GM13976 (cell line): ENCODE results near the gene TSEN2.

Source experiments
- DNase-seq: peaks from one replicate; pipeline ENCODE4 v3.0.0; 2012; ENCODE audit warnings: low spot score
- in situ Hi-C: fragments of 300-500 bp; cut with MboI; formaldehyde crosslinking; loops from one replicate; pipeline ENCODE4 v1.12.0; 2022; ENCODE audit warnings: low sequenced_read_pairs, mixed read lengths, inconsistent platforms; ENCODE audit not compliant: unreplicated experiment
- TF ChIP-seq, protein P1 (sequence below): IDR thresholded peaks from 2 replicates; pipeline ENCODE4 v1.5.1; 2012; ENCODE audit warnings: borderline replicate concordance, mild to moderate bottlenecking; ENCODE audit not compliant: insufficient read depth; ENCODE audit errors: extremely low read depth, missing control alignments, control extremely low read depth

TSEN2 gene

DNA sequence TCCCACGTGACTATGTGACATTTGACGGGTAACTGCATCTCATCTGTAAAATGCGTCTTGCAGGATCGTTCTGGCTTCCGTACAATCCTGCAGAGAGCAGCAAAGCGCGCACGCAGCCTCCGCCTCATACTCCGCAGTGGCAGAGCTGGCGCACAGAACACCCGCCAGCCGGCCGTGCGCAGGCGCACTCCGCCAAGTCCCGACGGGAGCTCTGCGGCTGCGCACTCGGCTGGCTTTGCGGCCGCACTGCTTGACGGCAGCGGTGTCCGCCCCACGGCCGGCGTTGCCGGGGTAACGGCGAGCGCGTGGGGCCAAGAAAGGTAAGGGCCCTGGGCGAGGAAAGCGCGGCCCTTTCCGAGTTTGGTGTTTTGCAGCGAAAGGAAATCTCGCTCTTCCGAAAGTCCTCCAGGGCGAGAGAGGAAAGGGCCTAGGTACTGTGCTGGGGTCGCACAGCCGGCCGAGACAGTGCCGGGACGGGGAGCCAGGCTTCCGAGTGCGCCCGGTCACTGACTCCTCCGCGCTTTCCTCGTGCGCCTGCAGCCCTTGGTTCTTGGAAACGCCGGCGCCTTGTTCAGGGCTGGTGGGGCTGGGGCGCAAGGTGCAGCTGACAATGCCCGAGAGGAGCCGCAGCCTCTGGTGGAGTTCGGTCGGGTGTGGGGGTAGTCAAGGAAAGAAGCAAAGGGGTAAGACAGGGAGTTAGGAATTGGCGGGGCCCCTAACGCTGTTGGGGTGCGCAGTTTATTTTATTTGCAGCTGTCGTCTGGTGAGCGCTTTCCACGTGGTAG is at the start of gene TSEN2:
TSEN2 (plus strand) TSS at position 283 of the 785 bp plus-strand sequence. CDS start 5,321 bp downstream, outside the sequence.
- peak; percentile 99 for DNase-seq
- in situ Hi-C loops: no loop called here
- TF ChIP-seq, protein P1, sequence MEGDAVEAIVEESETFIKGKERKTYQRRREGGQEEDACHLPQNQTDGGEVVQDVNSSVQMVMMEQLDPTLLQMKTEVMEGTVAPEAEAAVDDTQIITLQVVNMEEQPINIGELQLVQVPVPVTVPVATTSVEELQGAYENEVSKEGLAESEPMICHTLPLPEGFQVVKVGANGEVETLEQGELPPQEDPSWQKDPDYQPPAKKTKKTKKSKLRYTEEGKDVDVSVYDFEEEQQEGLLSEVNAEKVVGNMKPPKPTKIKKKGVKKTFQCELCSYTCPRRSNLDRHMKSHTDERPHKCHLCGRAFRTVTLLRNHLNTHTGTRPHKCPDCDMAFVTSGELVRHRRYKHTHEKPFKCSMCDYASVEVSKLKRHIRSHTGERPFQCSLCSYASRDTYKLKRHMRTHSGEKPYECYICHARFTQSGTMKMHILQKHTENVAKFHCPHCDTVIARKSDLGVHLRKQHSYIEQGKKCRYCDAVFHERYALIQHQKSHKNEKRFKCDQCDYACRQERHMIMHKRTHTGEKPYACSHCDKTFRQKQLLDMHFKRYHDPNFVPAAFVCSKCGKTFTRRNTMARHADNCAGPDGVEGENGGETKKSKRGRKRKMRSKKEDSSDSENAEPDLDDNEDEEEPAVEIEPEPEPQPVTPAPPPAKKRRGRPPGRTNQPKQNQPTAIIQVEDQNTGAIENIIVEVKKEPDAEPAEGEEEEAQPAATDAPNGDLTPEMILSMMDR: peak; percentile 31

DNA sequence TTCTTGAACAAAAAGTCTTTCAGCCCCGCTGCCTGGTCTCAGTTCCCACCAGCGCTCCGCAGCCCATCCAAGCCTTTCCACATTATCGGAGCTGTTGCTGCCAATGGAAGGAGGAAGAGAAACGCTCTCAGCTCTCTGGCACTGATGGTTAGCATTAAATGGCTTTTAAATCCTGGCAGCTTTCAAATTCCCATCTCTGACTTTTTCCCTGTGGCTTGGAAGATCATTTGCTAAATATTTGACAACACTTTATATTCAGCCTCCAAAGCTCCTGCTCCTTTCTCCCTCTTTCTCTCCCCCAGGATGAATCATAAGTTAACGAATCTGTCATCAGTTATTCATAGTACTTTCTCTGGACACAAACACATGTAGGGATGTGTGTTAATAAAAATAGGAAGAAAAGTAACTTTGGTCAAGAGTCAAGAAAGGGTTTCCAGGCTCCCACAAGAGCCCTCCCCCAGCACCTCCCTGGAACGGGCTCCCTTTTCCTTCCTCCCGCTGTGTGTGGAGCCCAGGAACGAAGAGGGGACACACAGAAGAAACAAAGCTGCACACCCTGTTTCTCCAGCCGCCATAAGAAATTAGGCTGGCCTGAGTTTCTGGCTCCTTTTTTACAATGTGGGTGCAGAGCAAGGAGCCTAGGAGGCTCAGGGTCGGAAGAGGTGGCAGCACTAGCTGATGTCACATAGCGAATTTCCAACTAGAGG is 47.6 kb upstream of the TSEN2 start:
- DNase-seq: no peak
- TF ChIP-seq, protein P1: no peak
- in situ Hi-C loops: no loop called here

DNA sequence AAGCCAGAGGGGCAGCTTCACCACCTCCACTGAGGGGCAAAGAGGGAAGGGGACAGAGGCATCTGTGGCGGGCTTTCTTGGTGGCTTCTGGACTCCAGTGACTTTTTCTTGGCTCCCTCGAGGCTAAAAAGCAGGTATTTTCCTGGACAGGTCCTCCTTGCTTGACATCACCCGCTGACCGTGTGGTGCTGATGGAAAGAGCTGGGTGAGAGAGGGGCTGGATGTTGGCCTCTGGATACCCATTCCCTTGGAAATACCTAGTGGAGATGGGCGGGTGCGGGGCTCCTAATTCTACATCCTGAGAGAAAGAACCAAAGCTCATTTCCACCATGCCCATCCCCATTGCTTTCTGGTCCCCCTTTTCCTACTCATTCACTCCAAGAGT is 47.1 kb upstream of the TSEN2 start:
- TF ChIP-seq, protein P1: no peak
- in situ Hi-C loops: no loop called here
- DNase-seq: no peak

DNA sequence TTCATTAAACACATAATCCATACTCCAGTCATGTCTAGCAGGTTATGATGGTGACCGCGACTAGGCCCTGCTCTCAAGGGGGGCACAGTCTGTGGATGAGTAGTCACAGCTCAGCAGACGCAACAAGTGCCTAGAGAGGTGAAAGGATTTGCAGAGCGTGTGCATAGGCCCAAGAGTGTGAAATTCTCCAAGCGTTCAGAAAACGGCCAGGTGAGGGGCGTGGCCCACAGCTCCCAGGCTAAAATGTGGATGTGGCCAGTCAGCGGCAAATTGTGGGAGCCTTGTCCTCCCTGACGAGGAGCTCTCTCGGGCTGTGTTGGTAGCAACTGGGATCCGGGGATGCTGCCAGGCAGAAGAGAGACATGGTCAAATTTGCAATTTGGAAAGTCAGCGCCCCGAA is 46.4 kb upstream of the TSEN2 start:
- TF ChIP-seq, protein P1: no peak
- in situ Hi-C loops: no loop called here
- DNase-seq: no peak

DNA sequence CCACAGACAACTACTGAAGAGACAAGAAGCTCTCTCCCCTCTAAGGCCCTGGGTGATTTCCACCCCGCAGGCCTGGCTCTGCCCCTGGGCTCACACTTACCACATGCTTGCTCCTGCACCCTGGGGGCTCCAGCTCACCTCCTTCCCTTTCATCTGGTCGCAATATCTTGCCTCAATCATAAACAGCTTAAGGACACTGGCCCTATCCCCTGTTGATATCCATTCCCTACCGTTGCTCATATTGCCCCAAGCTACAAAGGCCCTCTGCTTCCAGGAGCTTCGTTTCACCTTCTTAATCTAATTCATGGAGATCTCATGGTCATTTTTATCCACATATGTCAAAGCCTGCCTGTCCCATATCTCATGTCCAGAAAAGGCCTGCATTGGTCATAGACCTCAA is 46.0 kb upstream of the TSEN2 start:
- TF ChIP-seq, protein P1: no peak
- in situ Hi-C loops: no loop called here
- DNase-seq: no peak

DNA sequence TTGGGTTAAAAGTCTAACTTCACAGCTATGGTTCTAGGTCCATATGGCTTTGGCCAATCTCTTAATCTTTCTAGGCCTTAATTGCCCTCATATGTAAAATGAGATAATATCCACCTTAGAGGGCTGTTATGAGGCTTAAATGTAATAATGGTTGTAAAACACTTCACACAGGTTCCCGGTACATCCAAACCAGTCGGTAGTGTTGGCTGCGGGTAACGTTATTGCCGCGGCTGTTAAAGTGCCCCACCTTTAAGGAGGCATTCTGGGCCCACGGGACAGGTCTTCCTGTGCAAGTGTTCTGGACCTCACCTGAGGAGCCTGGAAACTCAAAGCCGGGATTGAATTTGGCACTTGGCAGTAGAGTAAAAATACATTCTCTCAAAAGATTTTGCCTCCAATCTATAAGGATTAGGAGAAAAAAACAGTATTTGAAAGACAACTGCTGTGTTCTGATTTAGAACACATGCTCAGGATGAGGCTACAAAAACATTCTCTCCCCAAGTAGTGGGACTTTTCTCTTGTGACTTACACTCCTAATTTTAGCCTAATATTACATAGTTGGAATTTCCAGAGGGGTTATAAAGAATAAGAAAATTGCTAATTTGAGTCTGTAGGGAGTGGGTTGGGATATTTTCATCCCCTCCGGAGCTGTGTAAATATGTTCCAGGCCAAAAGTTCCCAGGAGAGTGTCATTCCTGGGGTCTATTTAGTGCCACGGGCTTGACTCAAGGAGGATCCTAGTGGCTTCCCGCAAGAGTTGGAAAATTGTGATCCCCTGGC is 44.9 kb upstream of the TSEN2 start:
- in situ Hi-C loops: no loop called here
- DNase-seq: no peak
- TF ChIP-seq, protein P1: no peak
